Astrocyte (in vitro differentiated cells and primary cell): ENCODE results near the gene ITGA1. TPM values are rescaled to one million over a fixed set of nuclear protein-coding genes. Genes with fewer than 3 reads are reported as not detected.

Experiments used
- DNase-seq: peaks from one replicate; pipeline ENCODE4 v3.0.0-alpha.2; 2010; ENCODE audit warnings: low read depth
- FAIRE-seq: peaks from 2 replicates; lab custom pipeline; 2011; peaks lifted over from hg19 to GRCh38; lab: Jason Lieb, UNC
- H2AFZ ChIP-seq: 2 replicates; pipeline ENCODE4 v1.6.0; 2012; ENCODE audit warnings: low read depth, low read length, inconsistent platforms
- H3K27ac ChIP-seq: 2 replicates; pipeline ENCODE4 v1.5.1; 2011; ENCODE audit warnings: low read depth, low read length, inconsistent platforms
- H3K27me3 ChIP-seq: 2 replicates; pipeline ENCODE4 v1.6.0; 2011; ENCODE audit warnings: low read length, inconsistent platforms; ENCODE audit not compliant: insufficient read depth
- H3K36me3 ChIP-seq: 2 replicates; pipeline ENCODE4 v1.5.1; 2011; ENCODE audit warnings: low read length, inconsistent platforms; ENCODE audit not compliant: insufficient read depth
- H3K4me1 ChIP-seq: 2 replicates; pipeline ENCODE4 v1.5.1; 2011; ENCODE audit warnings: low read length, inconsistent platforms; ENCODE audit not compliant: insufficient read depth
- H3K4me2 ChIP-seq: 2 replicates; pipeline ENCODE4 v1.6.0; 2012; ENCODE audit warnings: low read length, inconsistent platforms
- H3K4me3 ChIP-seq: 2 replicates; pipeline ENCODE4 v1.5.1; 2011; ENCODE audit warnings: low read depth, mild to moderate bottlenecking, low read length, inconsistent platforms; ENCODE audit not compliant: insufficient read depth
- H3K79me2 ChIP-seq: 2 replicates; pipeline ENCODE4 v1.6.0; 2012; ENCODE audit warnings: mild to moderate bottlenecking, low read length, inconsistent platforms; ENCODE audit not compliant: insufficient read depth
- H3K9ac ChIP-seq: 2 replicates; pipeline ENCODE4 v1.6.0; 2012; ENCODE audit warnings: mild to moderate bottlenecking, low read length, inconsistent platforms
- H3K9me3 ChIP-seq: 2 replicates; pipeline ENCODE4 v1.5.1; 2012; ENCODE audit warnings: low read depth, mild to moderate bottlenecking, low read length, inconsistent platforms; ENCODE audit not compliant: insufficient read depth
- H4K20me1 ChIP-seq: 2 replicates; pipeline ENCODE4 v1.6.0; 2012; ENCODE audit warnings: low read length, inconsistent platforms; ENCODE audit not compliant: insufficient read depth
- H3K27ac Mint-ChIP-seq: one replicate; pipeline ENCODE4 v1.8.0; 2021; ENCODE audit warnings: mild to moderate bottlenecking, mixed read lengths; ENCODE audit not compliant: unreplicated experiment
- H3K27me3 Mint-ChIP-seq: one replicate; pipeline ENCODE4 v1.8.0; 2021; ENCODE audit warnings: low read depth, mixed read lengths; ENCODE audit not compliant: unreplicated experiment
- H3K36me3 Mint-ChIP-seq: one replicate; pipeline ENCODE4 v1.8.0; 2021; ENCODE audit warnings: low read depth, mixed read lengths; ENCODE audit not compliant: unreplicated experiment
- H3K4me1 Mint-ChIP-seq: one replicate; pipeline ENCODE4 v1.8.0; 2021; ENCODE audit warnings: low read depth, mixed read lengths; ENCODE audit not compliant: unreplicated experiment
- H3K4me3 Mint-ChIP-seq: one replicate; pipeline ENCODE4 v1.8.0; 2021; ENCODE audit warnings: mild to moderate bottlenecking, moderate library complexity, mixed read lengths; ENCODE audit not compliant: unreplicated experiment
- H3K9me3 Mint-ChIP-seq: one replicate; pipeline ENCODE4 v1.8.0; 2021; ENCODE audit warnings: mild to moderate bottlenecking, mixed read lengths; ENCODE audit not compliant: unreplicated experiment
- EZH2 ChIP-seq: IDR thresholded peaks from 2 replicates; pipeline ENCODE4 v1.6.1; 2012; ENCODE audit warnings: mild to moderate bottlenecking, low read length, inconsistent platforms; ENCODE audit not compliant: insufficient read depth
- total RNA-seq: library from RNA; stranded (reverse); gene quantifications from 2 replicates; pipeline ENCODE4 v1.2.1, GENCODE V29; 2021
- TF ChIP-seq, protein P1 (sequence below): IDR thresholded peaks from 2 replicates; pipeline ENCODE4 v1.5.1; 2011; ENCODE audit warnings: low read depth, mild to moderate bottlenecking, inconsistent platforms, low read length, moderate library complexity; ENCODE audit not compliant: insufficient read depth

The ITGA1 gene
- total RNA-seq, 1 donor from 2014 or later: 73.7 TPM

DNA sequence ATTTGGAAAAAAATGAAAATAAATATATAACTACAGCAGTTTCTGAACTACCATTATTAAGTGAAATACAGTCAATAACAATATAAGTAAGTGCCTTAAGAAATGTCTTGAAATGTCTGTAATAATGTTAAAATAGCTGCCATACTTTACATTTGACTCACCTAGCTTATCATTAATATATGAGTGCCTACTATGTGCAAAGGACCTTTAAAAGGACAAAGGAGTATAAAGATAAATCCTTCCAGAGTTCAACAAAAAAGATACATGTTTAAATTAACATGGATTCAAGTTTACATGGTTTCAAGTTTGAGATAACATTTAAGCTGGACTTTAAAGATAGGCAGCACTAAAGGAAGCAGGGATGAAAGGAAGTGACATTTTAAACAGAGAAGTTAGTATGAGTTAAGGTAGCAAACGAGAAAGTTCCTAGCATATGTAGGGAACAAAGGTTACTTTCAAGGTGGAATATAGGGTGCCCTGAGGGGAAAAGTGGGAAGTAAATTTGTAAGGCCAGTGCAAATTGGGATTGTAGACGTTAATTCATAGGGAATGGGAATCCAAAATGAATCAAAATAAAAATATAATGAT is 8.9 kb downstream of the ITGA1 start:
- Histone ChIP-seq H3K27ac (no peak overlapping the region), H3K9ac (no peak overlapping the region), H3K9me3 (no peaks in the 10 kb centered on the region), H4K20me1 (peaks cover 8% of the 10 kb centered on the region), H3K4me1 (peaks cover 14% of the 10 kb centered on the region), H3K4me2 (no peak overlapping the region), H3K36me3 (no peaks in the 10 kb centered on the region), H3K27me3 (no peaks in the 10 kb centered on the region), H3K79me2 (peaks cover 29% of the 10 kb centered on the region), H3K4me3 (no peak overlapping the region), H2AFZ (no peak overlapping the region)
- no peak for DNase-seq
- H3K9me3 Mint-ChIP-seq: no peaks in the 10 kb centered on the region
- peak; percentile 23 for FAIRE-seq
- H3K27me3 Mint-ChIP-seq: no peaks in the 10 kb centered on the region
- peak overlapping the region; percentile 55 for H3K27ac Mint-ChIP-seq
- TF ChIP-seq, protein P1, sequence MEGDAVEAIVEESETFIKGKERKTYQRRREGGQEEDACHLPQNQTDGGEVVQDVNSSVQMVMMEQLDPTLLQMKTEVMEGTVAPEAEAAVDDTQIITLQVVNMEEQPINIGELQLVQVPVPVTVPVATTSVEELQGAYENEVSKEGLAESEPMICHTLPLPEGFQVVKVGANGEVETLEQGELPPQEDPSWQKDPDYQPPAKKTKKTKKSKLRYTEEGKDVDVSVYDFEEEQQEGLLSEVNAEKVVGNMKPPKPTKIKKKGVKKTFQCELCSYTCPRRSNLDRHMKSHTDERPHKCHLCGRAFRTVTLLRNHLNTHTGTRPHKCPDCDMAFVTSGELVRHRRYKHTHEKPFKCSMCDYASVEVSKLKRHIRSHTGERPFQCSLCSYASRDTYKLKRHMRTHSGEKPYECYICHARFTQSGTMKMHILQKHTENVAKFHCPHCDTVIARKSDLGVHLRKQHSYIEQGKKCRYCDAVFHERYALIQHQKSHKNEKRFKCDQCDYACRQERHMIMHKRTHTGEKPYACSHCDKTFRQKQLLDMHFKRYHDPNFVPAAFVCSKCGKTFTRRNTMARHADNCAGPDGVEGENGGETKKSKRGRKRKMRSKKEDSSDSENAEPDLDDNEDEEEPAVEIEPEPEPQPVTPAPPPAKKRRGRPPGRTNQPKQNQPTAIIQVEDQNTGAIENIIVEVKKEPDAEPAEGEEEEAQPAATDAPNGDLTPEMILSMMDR: no peak
- no peak for TF ChIP-seq EZH2
- peaks cover 8% of the 10 kb centered on the region for H3K36me3 Mint-ChIP-seq
- H3K4me3 Mint-ChIP-seq: no peak overlapping the region
- H3K4me1 Mint-ChIP-seq: peaks cover 23% of the 10 kb centered on the region

GRCh38 chr5:52798938-52799337 is 11.2 kb downstream of the ITGA1 start:
- peaks cover 24% of the 10 kb centered on the region for H4K20me1 ChIP-seq

More at GRCh38 chr5:52798938-52799337, 11.2 kb downstream of the ITGA1 start:
- DNase-seq (no peak), FAIRE-seq (no peak)
- peak overlapping the region; percentile 97 for H3K9ac ChIP-seq
- peak overlapping the region; percentile 99 for H3K4me3 Mint-ChIP-seq
- H3K27me3 ChIP-seq: no peaks in the 10 kb centered on the region
- no peaks in the 10 kb centered on the region for H3K36me3 ChIP-seq
- peak overlapping the region; percentile 91 for H3K27ac ChIP-seq
- H3K79me2 ChIP-seq: peaks cover 53% of the 10 kb centered on the region
- peak overlapping the region; percentile 89 for H3K4me2 ChIP-seq
- no peak for TF ChIP-seq EZH2
- TF ChIP-seq, protein P1: no peak
- peaks cover 12% of the 10 kb centered on the region for H3K36me3 Mint-ChIP-seq
- H3K27ac Mint-ChIP-seq: peak overlapping the region; percentile 95
- no peaks in the 10 kb centered on the region for H3K27me3 Mint-ChIP-seq
- peak overlapping the region; percentile 80 for H3K4me3 ChIP-seq
- peaks cover 22% of the 10 kb centered on the region for H3K4me1 Mint-ChIP-seq
- H3K4me1 ChIP-seq: peaks cover 18% of the 10 kb centered on the region
- H2AFZ ChIP-seq: peak overlapping the region; percentile 74
- H3K9me3 ChIP-seq: no peaks in the 10 kb centered on the region
- no peaks in the 10 kb centered on the region for H3K9me3 Mint-ChIP-seq
